GM18498 (cell line): Measurements from ENCODE around the gene AFDN.

Experiments used
- ATAC-seq: cut with Tn5 transposase; IDR thresholded peaks from one replicate; pipeline ENCODE4 v1.9.1; 2021; ENCODE audit warnings: mild to moderate bottlenecking, moderate library complexity; ENCODE audit not compliant: unreplicated experiment

Gene AFDN

DNA sequence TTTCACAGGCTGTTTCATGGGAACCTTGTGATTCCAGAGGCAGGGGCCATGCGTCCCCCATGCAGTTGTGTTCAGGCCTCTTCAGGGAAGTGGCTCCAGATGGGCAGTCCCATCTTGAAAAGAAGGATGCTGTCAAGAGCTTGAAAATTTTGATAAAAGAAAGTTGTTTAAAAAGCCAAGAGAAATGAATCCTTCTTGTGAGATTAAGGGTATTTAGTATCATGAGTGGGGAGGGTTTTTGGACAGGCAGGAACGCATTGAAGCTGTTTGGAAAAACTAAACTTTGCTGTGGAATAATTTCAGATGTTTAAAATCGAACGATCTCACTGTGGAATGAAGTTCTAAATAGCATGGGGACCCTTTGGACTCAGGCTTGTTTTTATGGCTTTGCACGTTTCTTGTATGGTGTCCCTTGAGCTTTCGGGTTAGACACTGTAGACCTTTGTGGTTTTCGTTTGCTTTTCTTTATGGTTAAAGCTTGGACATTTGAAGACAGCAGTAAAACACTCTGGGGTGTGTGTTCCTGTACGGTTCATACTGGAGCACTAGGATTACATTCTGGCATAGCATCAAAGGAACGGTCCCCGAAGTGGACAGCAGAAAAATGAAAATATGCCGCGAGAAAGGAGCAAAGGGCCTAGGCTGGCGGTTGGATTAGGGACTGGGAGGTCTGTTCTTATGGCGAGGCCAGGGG is 188.9 kb downstream of the AFDN start:
- no peak for ATAC-seq

DNA sequence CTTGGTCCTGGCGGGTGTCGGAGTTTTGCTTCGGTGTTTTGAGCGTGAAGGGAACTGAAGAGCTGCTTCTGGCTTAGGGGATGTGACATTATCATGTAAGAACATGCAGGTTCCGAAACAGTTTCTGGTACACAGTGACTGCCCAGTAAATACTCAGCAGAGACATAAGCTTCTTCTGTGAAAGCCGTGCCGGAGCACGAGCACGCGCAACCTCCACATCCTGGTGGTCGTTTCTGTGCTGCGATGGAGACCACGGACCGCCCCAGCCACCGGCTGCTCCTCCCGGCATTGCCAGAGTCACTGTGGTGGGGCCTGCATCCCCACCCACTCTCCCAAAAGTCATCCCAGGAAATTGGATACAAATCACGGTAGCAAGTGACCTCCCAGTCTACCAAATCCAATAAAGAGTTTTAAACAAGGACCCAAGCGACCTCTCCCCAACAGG is 189.5 kb downstream of the AFDN start:
- ATAC-seq: no peak

DNA sequence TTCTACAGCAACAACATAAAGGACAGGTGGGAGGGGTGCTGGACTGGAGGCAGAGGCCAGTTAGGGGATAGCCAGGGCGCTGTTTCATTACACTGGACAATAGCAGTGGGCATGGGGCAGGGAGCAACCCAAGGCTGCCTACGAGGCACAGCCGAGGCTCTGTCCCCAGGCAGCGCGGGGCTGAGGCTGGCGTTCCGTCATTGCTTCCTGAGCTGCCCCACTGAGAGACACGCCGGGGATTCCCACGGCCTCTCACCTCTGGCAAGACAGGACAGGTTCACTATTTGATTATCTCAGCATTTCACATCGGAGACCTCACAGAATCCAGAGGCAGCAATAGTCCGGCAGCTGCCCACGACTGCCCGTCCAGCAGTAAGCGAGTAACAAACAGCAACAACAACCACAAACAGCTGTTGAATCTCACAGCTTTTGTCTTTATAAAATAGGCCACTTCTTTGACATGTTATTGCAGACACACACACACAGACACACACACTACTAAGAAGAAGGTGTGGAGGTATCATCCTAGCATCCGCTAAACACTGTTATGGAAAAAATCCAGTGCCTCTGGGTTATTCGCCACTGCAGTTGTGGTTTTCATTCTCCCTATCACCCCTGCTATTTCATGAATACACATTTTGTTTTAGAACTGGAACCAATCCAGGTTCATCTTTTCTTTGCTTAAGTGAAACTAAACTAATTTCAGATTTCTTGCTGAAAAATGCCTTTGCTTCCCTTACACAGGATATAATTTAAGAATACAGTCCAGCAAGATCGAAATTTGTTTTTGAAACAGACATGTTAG is 190.2 kb downstream of the AFDN start:
- ATAC-seq: no peak

DNA sequence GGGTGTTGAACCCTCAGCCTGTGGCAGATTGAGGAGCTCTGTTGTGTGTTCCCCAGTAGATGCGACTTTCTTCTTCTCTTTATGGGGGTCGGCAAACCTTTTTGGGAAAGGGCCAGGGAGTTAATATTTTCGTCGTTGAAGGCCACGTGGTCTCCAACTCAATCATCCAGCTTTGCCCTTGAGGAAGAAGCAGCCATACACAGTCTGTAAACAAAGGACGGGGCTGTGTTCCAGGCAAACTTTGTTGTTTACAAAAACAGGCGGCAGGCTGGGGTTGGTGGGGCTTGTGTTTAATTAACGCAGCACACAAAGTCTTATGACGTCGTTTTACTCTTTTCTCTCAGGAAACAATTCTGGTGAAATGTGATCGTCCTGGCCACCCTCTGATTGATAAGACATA is 190.9 kb downstream of the AFDN start:
- ATAC-seq: no peak

DNA sequence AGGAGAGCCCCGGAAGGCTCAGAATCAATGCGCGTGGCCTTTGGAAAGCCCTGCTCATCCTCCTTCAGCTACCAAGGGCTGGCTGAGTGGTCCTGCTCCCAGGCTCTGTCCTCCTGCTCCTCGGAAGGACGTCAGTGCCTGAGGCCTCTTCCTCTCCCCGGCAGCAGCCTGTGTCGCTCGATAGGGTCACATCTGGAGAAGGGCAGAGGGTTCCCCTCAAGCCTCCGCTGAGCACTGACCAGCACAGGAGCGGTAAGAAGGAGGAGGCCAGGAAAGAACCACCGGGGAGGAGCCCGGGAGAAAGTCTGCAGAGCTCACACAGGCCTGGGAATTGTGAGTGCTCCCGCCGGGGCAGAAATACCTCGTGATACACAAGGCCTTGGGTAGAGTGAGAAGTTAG is 192.0 kb downstream of the AFDN start:
- no peak for ATAC-seq

DNA sequence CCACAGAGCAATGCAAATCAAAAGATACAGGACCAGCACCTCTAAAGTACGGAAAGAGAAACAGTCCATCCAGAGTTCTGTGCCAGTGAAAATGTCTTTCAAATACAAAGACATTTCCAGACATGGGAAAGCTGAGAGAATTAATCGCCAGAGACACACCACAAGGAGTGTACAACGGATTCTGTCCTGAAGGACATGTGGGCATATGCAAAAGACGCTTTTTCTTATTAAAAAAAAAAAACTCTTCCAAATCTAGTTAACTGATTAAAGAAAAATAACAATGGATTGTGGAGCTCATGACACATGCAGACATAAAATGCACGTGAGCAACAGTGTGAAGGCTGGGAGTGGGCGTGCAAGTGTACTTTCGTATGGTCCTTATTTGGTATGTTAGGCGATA is 193.5 kb downstream of the AFDN start:
- no peak for ATAC-seq

DNA sequence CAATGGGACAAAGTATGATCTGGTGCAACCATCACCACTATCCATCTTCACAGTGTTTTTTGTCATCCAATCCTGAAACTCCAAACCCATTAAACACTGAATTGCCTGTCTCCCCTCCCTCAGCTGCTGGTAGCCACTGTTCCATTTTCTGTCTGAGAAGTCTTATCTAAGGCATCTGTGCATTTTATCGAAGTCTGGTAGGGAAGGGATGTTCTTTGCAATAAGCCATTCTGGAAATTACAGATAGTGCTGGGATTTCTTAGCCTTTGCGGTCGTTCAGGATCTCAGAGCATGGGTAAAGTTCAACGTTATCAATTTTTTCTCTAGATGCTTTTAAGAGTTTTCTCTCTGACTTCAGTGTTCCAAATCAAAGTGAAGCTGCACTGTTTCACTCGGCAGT is 194.9 kb downstream of the AFDN start:
- ATAC-seq: no peak
